Measurements from ENCODE around the gene RMND5B. TPM values are rescaled to one million over a fixed set of nuclear protein-coding genes. Genes with fewer than 3 reads are reported as not detected.
"Not testable (repeated sequence)": the region's sequence is repeated elsewhere in the genome, so short reads cannot be mapped to it uniquely, and the experiment has no call there.

Gene RMND5B
- total RNA-seq, 1 donor from 2014 or later, result 41.6 TPM

DNA sequence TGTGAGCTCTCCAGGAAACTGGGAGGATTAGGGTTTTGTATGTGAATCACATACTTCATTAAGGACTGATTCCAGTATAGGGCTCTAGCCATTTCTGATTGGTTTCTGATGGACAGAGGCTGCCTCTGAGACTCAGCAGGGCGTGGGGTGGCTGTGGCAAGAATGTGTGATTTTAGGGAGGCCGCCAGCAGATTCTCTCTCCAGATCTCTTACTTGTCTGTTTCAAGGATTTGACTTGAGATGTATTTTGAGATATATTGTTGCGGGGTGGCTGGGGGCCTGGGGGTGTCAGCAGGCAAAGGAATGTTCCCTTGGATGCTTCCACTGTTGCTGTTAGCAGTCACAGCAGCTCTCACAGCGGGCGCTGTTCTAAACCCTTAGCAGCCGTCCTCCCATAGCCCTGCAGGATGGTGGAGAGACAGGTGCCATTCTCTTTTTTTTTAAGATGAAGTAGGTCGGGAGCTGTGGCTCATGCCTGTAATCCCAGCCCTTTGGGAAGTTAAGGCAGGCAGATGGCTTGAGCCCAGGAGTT, 65.5 kb downstream of the RMND5B start:
- ATAC-seq (no peak), DNase-seq (no peak)
- intact Hi-C loops (cut with micrococcal nuclease), result no loop called here

DNA sequence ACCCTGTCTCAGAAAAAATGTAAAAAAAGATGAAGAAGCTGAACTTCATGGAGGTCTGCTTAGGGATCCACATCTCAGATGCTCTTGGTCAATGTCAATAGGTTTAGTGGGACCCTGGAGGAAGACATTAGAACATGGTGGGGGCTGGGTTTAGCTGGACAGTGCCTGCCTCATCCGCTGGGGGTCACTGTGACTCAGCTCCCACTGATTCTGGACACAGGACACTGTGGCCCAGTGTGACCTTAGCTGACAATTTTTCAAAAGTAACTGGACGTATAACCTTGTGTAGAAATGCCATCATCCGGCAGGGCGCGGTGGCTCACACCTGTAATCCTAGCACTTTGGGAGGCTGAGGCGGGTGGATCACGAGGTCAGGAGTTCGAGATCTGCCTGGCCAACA, 66.2 kb downstream of the RMND5B start:
- peak; percentile 52 for ATAC-seq
- intact Hi-C loops (cut with micrococcal nuclease), result no loop called here
- no peak for DNase-seq

DNA sequence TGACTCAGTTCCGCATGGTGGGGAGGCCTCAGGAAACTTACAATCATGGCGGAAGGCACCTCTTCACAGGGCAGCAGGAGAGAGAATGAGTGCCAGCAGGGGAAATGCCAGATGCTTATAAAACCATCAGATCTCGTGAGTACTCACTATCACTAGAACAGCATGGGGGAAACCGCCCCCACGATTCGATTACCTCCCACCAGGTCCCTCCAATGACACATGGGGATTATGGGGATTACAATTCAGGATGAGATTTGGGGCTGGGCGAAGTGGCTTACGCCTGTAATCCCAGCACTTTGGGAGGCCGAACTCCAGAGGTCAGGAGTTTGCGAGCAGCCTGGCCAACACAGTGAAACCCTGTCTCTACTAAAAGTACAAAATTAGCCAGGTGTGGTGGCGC, 67.3 kb downstream of the RMND5B start:
- intact Hi-C loops (cut with micrococcal nuclease); ATAC-seq; DNase-seq: not testable (repeated sequence)

DNA sequence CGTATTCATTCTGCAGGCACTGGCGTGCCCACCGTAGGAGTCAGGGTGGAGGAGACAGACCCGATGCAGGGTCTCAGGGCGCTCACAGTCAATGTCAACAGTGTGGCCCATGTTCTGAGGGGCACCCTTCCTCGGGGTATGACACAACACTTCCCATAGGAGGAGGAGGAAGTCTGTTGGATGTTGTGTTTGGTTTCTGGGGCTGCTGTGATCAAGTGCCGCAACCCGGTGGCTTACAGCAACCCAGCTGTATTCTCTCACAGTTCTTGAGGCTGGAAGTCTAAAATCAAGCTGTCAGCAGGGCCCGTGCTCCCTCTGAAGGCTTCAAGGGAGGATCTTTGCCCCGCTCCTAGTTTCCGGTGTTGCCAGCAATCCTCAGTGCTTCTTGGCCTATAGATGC, 67.9 kb downstream of the RMND5B start:
- ATAC-seq (no peak), DNase-seq (no peak)
- intact Hi-C loops (cut with micrococcal nuclease), result no loop called here

DNA sequence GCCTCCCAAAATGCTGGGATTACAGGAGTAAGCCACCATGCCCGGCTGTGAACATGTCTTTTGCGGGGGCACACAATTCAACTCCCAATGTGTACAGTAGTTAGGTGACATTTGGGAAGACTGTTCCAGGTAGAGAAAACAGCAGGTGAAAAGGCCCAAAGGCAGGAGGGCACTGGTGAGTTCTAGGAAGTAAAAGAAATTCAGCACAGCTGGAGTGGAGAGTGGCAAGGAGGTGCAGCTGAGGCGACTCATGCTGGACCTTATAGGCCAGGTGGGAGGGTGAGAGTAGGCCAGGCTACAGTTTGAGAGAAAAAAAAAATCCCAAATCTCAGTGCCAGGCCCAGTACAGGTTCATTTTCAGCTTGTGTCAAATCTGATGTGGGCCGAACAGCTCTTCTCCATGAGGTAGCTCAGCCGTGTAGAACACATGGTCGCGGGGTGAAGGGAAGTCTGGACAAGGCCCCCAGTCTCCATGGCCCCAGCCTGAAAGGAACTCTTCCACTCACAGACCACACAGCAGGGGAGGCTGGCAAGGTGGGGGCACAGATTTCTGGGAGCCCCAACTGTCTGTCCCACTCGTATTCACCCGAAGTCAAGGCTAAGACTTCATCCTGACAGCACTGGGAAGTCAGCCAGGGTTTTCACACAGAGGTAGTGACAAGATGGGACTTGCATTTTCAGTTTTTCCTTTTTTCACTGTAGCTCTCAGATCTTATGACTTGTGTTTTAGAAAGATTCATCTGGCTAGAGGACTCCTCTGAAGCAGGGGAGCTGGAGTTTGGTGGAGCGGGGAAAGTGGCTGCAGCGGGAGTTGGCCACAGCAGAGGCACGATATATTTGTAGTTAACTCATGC, 69.0 kb downstream of the RMND5B start:
- ATAC-seq, result no peak
- intact Hi-C loops (cut with micrococcal nuclease), result no loop called here
- no peak for DNase-seq

Other genes with a start within 250 kb of the RMND5B start
- gene PROP1, start 134.8 kb upstream of the RMND5B start, total RNA-seq, result not detected
- 2.7 TPM for gene N4BP3, start 17.5 kb upstream of the RMND5B start, total RNA-seq
- 74.5 TPM for gene NHP2, start 22.9 kb downstream of the RMND5B start, total RNA-seq
- not detected for gene GMCL2, start 56.4 kb downstream of the RMND5B start, total RNA-seq
- 82.8 TPM for gene HNRNPAB, start 73.5 kb downstream of the RMND5B start, total RNA-seq
- 40.7 TPM for gene PHYKPL, start 101.8 kb downstream of the RMND5B start, total RNA-seq